Head of caudate nucleus (tissue), 42 donors: ENCODE data around the gene UQCC2.
A peak's percentile ranks its signal among the peaks of the same experiment; 100 is the strongest.

ENCODE experiments used
- DNase-seq, 42 donors: peaks; one replicate each; pipeline versions ENCODE4 v3.0.0 to v3.0.0-alpha.2; 2020 to 2021; ENCODE audit warnings: mixed read lengths in 7 of 42
- intact Hi-C: fragments of 100-400 bp; cut with DNase I; formaldehyde crosslinking; loops from one replicate; pipeline ENCODE4 v1.15.0; 2022

UQCC2 gene

GRCh38 chr6:33696548-33697518, 14.7 kb downstream of the UQCC2 start:
- DNase-seq: peak in 5 of 42 donors; percentile 17 to 68 (median 26)
- intact Hi-C loops: no loop called here

- no peak for DNase-seq
- intact Hi-C loops: no loop called here
Observed at GRCh38 chr6:33696076-33696475, 15.4 kb downstream of the UQCC2 start.

- intact Hi-C loops: no loop called here
- peak in 33 of 42 donors; percentile 6 to 69 (median 51) for DNase-seq
Observed at GRCh38 chr6:33695451-33695887, 16.0 kb downstream of the UQCC2 start.

- intact Hi-C loops: no loop called here
- no peak for DNase-seq
Observed at GRCh38 chr6:33694977-33695376, 16.5 kb downstream of the UQCC2 start.

GRCh38 chr6:33694401-33694931, 17.0 kb downstream of the UQCC2 start:
- intact Hi-C loops: no loop called here
- peak in 39 of 42 donors; percentile 35 to 87 (median 67) for DNase-seq

- no peak for DNase-seq
Observed at GRCh38 chr6:33693186-33694105, 18.1 kb downstream of the UQCC2 start.

GRCh38 chr6:33692760-33693158, 18.7 kb downstream of the UQCC2 start:
- DNase-seq: no peak
- intact Hi-C loops: no loop called here

More at GRCh38 chr6:33693186-33694105, 18.1 kb downstream of the UQCC2 start:
- intact Hi-C loops: no loop called here

- intact Hi-C loops: no loop called here
- no peak for DNase-seq
Observed at GRCh38 chr6:33692078-33692759, 19.3 kb downstream of the UQCC2 start.

GRCh38 chr6:33691456-33692077, 19.9 kb downstream of the UQCC2 start:
- DNase-seq: no peak
- intact Hi-C loops: no loop called here

- intact Hi-C loops: no loop called here
- DNase-seq: no peak
Observed at GRCh38 chr6:33690766-33691165, 20.7 kb downstream of the UQCC2 start.

- no peak for DNase-seq
- intact Hi-C loops: no loop called here
Observed at GRCh38 chr6:33689879-33690278, 21.6 kb downstream of the UQCC2 start.

GRCh38 chr6:33689148-33689494, 22.4 kb downstream of the UQCC2 start:
- intact Hi-C loops: no loop called here
- no peak for DNase-seq

- intact Hi-C loops: no loop called here
Observed at GRCh38 chr6:33688451-33689147, 22.9 kb downstream of the UQCC2 start.

GRCh38 chr6:33688006-33688405, 23.5 kb downstream of the UQCC2 start:
- DNase-seq: no peak
- intact Hi-C loops: no loop called here

More at GRCh38 chr6:33688451-33689147, 22.9 kb downstream of the UQCC2 start:
- DNase-seq: no peak

GRCh38 chr6:33686981-33687975, 24.2 kb downstream of the UQCC2 start:
- no peak for DNase-seq
- intact Hi-C loops: no loop called here

- intact Hi-C loops: no loop called here
- no peak for DNase-seq
Observed at GRCh38 chr6:33686225-33686924, 25.1 kb downstream of the UQCC2 start.
